CMK (cell line): ENCODE data around the gene OPN1MW.
"Not testable (repeated sequence)": the region's sequence is repeated elsewhere in the genome, so short reads cannot be mapped to it uniquely, and the experiment has no call there.

Experiments used
- DNase-seq: peaks from one replicate; pipeline ENCODE4 v3.0.0-alpha.2; 2010; ENCODE audit warnings: low read depth

OPN1MW gene

DNA sequence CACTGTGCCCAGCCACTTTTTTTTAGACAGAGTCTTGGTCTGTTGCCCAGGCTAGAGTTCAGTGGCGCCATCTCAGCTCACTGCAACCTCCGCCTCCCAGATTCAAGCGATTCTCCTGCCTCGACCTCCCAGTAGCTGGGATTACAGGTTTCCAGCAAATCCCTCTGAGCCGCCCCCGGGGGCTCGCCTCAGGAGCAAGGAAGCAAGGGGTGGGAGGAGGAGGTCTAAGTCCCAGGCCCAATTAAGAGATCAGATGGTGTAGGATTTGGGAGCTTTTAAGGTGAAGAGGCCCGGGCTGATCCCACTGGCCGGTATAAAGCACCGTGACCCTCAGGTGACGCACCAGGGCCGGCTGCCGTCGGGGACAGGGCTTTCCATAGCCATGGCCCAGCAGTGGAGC, at the start of gene OPN1MW:
Gene OPN1MW, plus strand, starts transcription at position 301 of the 400 bp plus-strand sequence. Its CDS starts 82 bp downstream, at position 383.
- DNase-seq: not testable (repeated sequence)

DNA sequence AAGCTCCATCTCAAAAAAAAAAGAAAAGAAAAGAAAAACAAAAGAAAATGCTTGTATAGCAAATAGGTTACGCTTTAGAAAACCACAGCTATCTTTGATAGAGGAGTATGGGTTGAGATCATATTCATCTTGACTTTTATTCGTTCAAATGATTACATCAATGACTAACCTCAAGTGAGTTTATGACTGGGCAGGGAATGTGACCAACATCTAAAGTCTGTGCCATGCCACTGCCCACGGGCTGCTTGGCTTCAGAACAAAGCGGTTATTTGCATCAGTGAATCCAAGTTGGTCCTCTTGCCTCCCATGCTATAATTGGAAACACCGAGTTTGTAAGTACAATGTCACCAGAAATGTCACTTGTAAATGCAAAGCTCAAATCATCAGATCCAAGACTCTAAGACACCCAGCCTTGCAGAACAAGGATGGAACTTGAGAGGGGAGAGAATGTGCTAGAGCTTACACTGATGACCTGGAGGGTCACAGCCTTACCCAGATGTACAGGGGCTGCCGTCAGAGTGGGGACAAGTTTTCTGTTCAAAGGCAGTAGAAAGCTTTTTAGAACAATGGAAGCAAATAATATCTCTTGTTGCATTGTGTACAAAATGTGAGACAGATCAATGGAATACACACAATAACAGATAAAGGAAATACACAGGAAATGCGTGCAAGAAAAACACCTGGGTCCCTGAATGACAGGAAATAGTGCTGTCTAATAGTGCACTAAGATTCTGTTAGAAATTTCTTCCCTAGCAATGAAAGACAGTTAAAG, 46.8 kb upstream of the OPN1MW start:
- DNase-seq: no peak

DNA sequence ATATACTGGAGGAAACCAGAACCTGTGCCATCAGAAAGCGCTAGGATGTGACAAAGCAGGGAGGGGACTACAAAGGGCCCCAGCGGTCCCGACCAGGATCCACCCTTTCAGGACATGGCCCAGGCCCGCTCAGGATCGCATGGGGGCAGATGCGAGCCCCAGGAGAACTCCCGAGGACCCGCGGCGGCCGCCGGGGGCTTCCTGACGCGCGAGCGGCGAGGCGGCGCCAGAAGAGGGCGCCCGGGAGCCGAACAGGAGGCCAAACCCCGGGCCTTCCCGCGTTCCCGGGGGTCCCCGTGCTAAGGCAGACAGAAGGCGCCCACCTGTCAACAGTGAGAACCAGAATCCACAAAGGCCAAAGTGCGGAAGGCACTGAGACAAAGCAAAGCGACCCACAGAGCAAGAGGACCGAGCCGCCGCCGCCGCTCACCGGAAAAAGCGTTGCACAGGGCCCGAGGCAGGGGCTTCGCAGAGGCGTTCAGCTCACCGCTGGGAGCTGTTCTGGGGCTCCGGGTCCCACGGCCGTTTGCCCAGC, 45.7 kb upstream of the OPN1MW start:
- peak; percentile 24 for DNase-seq

- DNase-seq: no peak
Observed at GRCh38 chrX:154138857-154139256, 43.5 kb upstream of the OPN1MW start.

DNA sequence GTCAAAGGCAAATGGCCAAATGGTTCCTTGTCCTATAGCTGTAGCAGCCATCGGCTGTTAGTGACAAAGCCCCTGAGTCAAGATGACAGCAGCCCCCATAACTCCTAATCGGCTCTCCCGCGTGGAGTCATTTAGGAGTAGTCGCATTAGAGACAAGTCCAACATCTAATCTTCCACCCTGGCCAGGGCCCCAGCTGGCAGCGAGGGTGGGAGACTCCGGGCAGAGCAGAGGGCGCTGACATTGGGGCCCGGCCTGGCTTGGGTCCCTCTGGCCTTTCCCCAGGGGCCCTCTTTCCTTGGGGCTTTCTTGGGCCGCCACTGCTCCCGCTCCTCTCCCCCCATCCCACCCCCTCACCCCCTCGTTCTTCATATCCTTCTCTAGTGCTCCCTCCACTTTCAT, 42.2 kb upstream of the OPN1MW start:
- DNase-seq: no peak

GRCh38 chrX:154140742-154141141, 41.7 kb upstream of the OPN1MW start:
- DNase-seq: no peak

- DNase-seq: no peak
Observed at GRCh38 chrX:154142386-154142785, 40.0 kb upstream of the OPN1MW start.

- no peak for DNase-seq
Observed at GRCh38 chrX:154142950-154143745, 39.2 kb upstream of the OPN1MW start.

DNA sequence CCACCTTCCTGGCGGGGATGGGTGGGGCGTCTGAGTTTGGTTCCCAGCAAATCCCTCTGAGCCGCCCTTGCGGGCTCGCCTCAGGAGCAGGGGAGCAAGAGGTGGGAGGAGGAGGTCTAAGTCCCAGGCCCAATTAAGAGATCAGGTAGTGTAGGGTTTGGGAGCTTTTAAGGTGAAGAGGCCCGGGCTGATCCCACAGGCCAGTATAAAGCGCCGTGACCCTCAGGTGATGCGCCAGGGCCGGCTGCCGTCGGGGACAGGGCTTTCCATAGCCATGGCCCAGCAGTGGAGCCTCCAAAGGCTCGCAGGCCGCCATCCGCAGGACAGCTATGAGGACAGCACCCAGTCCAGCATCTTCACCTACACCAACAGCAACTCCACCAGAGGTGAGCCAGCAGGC, 38.4 kb upstream of the OPN1MW start, which contains the start of gene OPN1LW:
Gene OPN1LW, plus strand, starts transcription at position 234 of the 400 bp plus-strand sequence. Its CDS starts 41 bp downstream, at position 275.
- not testable (repeated sequence) for DNase-seq

GRCh38 chrX:154151030-154151429, 31.4 kb upstream of the OPN1MW start:
- not testable (repeated sequence) for DNase-seq

DNA sequence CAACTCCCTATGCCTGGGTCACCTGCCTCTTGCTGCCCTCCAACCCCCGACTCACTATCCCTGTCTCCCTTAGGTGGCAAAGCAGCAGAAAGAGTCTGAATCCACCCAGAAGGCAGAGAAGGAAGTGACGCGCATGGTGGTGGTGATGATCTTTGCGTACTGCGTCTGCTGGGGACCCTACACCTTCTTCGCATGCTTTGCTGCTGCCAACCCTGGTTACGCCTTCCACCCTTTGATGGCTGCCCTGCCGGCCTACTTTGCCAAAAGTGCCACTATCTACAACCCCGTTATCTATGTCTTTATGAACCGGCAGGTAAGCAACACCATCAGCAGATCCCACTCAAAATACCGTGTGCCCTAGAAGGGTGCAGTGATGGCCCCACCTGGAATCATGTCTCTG, 26.2 kb upstream of the OPN1MW start:
- not testable (repeated sequence) for DNase-seq

- DNase-seq: not testable (repeated sequence)
Observed at GRCh38 chrX:154157207-154157606, 25.2 kb upstream of the OPN1MW start.

DNA sequence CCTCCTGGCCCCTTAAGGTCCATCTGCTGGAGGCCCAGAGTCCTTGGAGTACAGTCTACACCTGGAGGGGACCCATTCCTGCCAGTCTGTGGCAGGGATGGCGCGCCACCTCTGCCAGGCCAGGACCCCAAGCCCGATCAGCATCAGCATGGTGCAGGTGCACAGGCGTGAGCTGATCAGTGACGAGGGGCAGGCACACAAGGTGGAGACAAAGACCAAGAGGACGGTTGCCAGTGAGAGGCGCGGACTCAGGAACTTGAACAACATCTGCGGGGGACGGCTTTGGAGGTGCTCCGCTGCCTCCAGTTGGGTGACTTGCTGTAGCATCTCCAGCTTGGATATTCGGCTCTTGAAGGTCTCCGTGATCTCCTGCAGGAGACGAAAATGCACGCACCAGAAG, 23.1 kb upstream of the OPN1MW start:
- DNase-seq: not testable (repeated sequence)

DNA sequence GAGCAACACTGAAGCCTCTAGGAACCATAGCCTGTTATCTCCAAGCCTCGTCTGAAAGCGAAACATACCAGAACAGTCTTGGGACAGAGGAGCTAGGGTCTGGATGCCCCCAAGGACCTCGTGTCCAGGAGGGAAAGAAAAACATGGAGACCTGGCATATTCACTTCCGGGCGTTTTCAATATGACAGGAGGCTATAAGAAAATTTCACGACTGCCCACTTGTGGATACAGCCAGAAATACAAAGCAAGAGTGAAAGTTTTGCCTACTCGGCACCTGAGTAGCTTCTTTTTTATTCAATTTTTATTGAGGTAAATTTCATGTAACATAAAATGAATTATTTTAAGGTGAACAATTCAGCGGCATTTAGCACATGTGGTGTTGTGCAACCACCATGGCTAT, 17.5 kb upstream of the OPN1MW start:
- not testable (repeated sequence) for DNase-seq

GRCh38 chrX:154168384-154168783, 14.0 kb upstream of the OPN1MW start:
- DNase-seq: not testable (repeated sequence)

DNA sequence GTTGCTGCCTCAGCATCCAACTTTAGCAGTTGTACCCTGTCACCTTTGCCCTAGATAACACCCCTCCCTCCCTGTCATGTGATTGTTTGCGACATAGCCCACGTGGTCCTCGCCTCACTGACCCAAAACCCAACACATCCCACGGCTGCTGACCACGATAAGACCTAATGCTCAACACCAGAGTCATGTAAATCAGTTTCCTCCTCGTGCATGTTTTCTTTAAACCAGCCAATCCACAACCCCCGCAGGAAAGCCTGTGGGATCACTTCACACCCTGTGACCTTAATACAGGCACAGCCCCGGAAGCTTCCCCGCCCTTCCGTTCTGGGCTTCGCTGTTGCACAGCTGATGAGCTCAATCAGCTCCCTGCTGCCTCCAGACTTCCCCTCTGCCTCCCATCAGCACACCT, 9.9 kb upstream of the OPN1MW start:
- not testable (repeated sequence) for DNase-seq

DNA sequence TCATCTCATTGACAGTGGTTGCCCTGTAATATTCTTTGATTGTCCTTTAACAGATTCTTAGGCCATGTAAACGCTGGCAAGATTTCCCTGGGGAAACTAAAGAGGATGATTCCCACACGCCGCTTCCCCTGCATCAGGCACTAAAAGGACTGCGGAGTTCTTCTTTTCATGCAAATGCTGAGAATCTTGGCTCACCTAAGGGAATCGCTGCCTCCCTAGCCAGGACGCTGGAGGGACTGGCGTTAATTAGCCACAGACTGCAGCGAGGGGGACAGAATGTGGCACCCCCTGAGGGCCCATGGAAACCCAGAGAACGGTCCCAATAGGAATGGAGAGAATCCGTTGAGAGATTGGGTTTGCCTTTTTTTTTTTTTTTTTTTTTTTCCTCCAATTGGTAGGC, 8.0 kb upstream of the OPN1MW start:
- not testable (repeated sequence) for DNase-seq

GRCh38 chrX:154183794-154184193, 1.4 kb downstream of the OPN1MW start:
- DNase-seq: not testable (repeated sequence)

DNA sequence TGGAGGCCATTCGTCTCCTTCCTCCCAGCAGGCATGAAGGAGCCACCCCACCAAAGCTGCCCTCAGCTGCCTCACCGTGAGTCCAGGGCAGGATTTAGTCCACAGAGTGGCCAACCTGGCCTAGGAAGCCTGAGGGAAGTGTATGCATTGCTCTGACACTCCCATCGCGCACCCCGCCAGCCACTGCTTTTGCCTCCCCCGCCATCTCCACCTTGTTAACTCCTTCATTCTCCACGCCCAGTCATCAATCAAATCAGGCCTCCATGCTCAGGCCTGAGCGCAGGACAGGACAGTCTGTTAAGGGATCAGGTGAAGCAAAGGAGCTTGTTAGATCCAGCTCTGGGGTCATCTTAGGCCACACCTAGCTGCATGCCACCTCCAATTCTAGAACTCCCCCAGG, 10.4 kb downstream of the OPN1MW start:
- DNase-seq: not testable (repeated sequence)

- DNase-seq: not testable (repeated sequence)
Observed at GRCh38 chrX:154194316-154194715, 11.9 kb downstream of the OPN1MW start.

DNA sequence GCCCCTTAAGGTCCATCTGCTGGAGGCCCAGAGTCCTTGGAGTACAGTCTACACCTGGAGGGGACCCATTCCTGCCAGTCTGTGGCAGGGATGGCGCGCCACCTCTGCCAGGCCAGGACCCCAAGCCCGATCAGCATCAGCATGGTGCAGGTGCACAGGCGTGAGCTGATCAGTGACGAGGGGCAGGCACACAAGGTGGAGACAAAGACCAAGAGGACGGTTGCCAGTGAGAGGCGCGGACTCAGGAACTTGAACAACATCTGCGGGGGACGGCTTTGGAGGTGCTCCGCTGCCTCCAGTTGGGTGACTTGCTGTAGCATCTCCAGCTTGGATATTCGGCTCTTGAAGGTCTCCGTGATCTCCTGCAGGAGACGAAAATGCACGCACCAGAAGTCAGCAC, 14.1 kb downstream of the OPN1MW start:
- not testable (repeated sequence) for DNase-seq

DNA sequence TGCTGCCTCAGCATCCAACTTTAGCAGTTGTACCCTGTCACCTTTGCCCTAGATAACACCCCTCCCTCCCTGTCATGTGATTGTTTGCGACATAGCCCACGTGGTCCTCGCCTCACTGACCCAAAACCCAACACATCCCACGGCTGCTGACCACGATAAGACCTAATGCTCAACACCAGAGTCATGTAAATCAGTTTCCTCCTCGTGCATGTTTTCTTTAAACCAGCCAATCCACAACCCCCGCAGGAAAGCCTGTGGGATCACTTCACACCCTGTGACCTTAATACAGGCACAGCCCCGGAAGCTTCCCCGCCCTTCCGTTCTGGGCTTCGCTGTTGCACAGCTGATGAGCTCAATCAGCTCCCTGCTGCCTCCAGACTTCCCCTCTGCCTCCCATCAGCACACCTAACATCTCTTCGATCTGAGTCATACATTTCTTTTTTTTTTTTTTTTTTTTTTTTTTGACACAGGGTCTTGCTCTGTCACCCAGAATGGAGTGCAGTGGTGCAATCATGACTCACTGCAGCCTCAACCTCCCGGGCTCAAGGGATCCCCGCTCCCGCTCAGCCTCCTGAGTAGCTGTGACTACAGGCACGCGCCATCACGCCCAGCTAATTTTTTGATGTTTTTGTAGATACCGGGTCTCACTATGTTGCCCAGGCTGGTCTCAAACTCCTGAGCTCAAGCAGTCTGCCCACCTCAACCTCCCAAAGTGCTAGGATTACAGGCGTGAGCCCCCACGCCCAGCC, 27.4 kb downstream of the OPN1MW start:
- not testable (repeated sequence) for DNase-seq
